Thymus (tissue), 11 donors: ENCODE data around the gene ARHGAP18. TPM values are rescaled to one million over a fixed set of nuclear protein-coding genes. Genes with fewer than 3 reads are reported as not detected.

Source experiments
- DNase-seq, 9 donors: peaks; one replicate each; pipeline ENCODE4 v3.0.0-alpha.2; 2013; ENCODE audit warnings: low spot score in 9 of 9, low read depth in 6 of 9, missing footprints in 1 of 9
- H3K27ac ChIP-seq, 2 donors: one replicate each; pipeline ENCODE4 v1.5.1; 2013; ENCODE audit warnings: control low read depth in 1 of 2, low read depth in 1 of 2, low read length in 1 of 2, mild to moderate bottlenecking in 1 of 2, moderate library complexity in 1 of 2
- H3K27me3 ChIP-seq, 2 donors: one replicate each; pipeline ENCODE4 v1.5.1; 2013; ENCODE audit warnings: low read length in 1 of 2; ENCODE audit not compliant: control insufficient read depth in 2 of 2, insufficient read depth in 1 of 2
- H3K36me3 ChIP-seq, 2 donors: one replicate each; pipeline ENCODE4 v1.5.1; 2013; ENCODE audit warnings: low read length in 1 of 2, mild to moderate bottlenecking in 1 of 2, moderate library complexity in 1 of 2; ENCODE audit not compliant: control insufficient read depth in 2 of 2, insufficient read depth in 2 of 2
- H3K4me1 ChIP-seq, 2 donors: one replicate each; pipeline ENCODE4 v1.5.1; 2013; ENCODE audit warnings: low read length in 2 of 2; ENCODE audit not compliant: control insufficient read depth in 2 of 2, insufficient read depth in 2 of 2
- H3K4me3 ChIP-seq, 2 donors: one replicate each; pipeline ENCODE4 v1.5.1; 2013; ENCODE audit warnings: low read length in 2 of 2, control low read depth in 1 of 2, mild to moderate bottlenecking in 1 of 2
- H3K9me3 ChIP-seq, 2 donors: one replicate each; pipeline ENCODE4 v1.5.1; 2013; ENCODE audit warnings: low read length in 1 of 2, mild to moderate bottlenecking in 1 of 2; ENCODE audit not compliant: control insufficient read depth in 2 of 2, insufficient read depth in 1 of 2
- WGBS: extraction: QIAGEN DNeasy Blood & Tissue Kit; methylation state at CpG from one replicate; pipeline ENCODE4 v1.1.7; 2013; 5-methylcytosine and 5-hydroxymethylcytosine counted together
- polyA plus RNA-seq: library from polyadenylated mRNA; stranded (reverse); fragments of 200-250 nt; gene quantifications from one replicate; pipeline ENCODE4 v1.2.3, GENCODE V29; 2013
- total RNA-seq: library from RNA; stranded (reverse); fragments of 120-200 nt; gene quantifications from one replicate; pipeline ENCODE4 v1.2.4, GENCODE V29; 2013
- donor health status: healthy.

ARHGAP18 gene
- total and polyA plus RNA-seq, 2 donors: 8.2 to 11.8 TPM

DNA sequence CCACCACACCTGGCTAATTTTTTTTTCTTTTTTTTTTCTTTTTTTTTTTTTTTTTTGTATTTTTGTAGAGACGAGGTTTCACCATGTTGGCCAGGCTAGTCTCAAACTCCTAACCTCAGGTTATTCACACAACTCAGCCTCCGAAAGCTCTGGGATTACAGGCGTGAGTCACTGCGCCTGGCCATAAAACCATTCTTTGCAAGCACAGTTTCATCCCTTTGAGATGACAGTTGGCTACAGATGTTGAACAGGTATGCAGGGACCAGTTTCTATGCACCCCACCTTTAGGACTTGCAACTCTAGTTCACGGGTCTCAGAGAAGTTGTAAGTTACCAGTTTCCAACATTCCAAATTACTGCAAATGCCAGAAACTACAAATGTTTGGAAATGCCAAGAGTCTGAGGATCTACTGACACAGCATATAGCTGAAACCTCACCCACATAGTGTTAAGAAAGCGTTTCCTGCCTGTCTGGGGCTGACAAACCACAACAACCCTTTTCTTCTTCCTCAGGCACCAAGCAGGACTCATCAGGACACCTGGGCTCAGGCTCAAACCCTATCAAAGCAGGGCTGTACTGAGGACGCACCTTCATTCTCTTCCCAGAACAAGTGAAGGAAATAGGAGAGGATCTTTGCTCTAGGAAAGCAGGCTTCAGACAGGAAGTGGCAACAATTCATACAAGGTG, 22.9 kb downstream of the ARHGAP18 start:
- H3K27me3 ChIP-seq: no peaks in the 10 kb centered on the region
- H3K4me3 ChIP-seq: no peak overlapping the region
- DNase-seq: peak in 8 of 9 donors; percentile 26 to 87 (median 68)
- H3K9me3 ChIP-seq: no peaks in the 10 kb centered on the region
- peak overlapping the region; percentile 60 to 81 for H3K27ac ChIP-seq
- H3K36me3 ChIP-seq: no peaks in the 10 kb centered on the region
- 7% methylated on average over 7 of the region's 7 CpGs for WGBS
- H3K4me1 ChIP-seq: peaks cover 34 to 48% of the 10 kb centered on the region in 2 donors

GRCh38 chr6:129685662-129686031, 24.3 kb downstream of the ARHGAP18 start:
- peak overlapping the region in 1 of 2 donors; percentile 35 for H3K27ac ChIP-seq
- H3K36me3 ChIP-seq: no peaks in the 10 kb centered on the region
- WGBS: 75% methylated on average over 5 of the region's 5 CpGs
- no peaks in the 10 kb centered on the region for H3K9me3 ChIP-seq
- H3K4me1 ChIP-seq: peaks cover 34 to 45% of the 10 kb centered on the region in 2 donors
- no peak for DNase-seq
- no peak overlapping the region for H3K4me3 ChIP-seq
- no peaks in the 10 kb centered on the region for H3K27me3 ChIP-seq

- Histone ChIP-seq H3K27me3 (no peaks in the 10 kb centered on the region), H3K4me3 (no peak overlapping the region), H3K9me3 (no peaks in the 10 kb centered on the region), H3K27ac (peak overlapping the region; percentile 61 to 90), H3K4me1 (peaks cover 34 to 45% of the 10 kb centered on the region in 2 donors), H3K36me3 (no peaks in the 10 kb centered on the region)
- DNase-seq: no peak
- WGBS: 91% methylated on average over 8 of the region's 8 CpGs
These were observed 24.9 kb downstream of the ARHGAP18 start for GRCh38 chr6:129684903-129685661.

DNA sequence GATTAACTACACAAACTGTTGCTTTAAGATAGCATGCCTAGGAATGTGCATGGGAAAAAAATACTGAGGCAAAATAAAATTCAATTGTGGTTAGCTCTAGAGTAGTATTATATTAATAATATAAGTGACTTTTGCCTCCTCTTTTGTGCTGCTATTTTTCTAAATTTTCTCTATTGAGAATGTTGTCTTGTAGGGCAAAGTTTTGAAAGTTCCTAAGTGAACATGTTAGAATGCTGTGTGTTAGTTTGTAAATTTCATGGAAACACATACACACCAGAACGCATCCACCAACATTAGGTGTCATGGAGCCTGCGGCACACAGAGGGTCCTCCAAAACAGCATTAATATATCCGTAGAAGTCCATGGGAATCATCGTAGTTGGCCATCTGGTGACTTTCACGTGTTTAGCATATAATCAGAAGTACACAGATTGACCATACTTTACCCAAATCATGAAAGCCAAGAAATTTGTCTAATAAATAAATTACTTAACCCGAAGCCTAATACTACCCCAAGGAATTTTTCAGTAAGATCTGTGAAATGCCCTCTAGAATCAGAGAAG, 25.6 kb downstream of the ARHGAP18 start:
- no peak for DNase-seq
- WGBS: 91% methylated on average over 6 of the region's 6 CpGs
- Histone ChIP-seq H3K36me3 (no peaks in the 10 kb centered on the region), H3K4me3 (no peak overlapping the region), H3K27me3 (no peaks in the 10 kb centered on the region), H3K9me3 (no peaks in the 10 kb centered on the region), H3K4me1 (peaks cover 34 to 45% of the 10 kb centered on the region in 2 donors), H3K27ac (peak overlapping the region; percentile 66 to 90)

DNA sequence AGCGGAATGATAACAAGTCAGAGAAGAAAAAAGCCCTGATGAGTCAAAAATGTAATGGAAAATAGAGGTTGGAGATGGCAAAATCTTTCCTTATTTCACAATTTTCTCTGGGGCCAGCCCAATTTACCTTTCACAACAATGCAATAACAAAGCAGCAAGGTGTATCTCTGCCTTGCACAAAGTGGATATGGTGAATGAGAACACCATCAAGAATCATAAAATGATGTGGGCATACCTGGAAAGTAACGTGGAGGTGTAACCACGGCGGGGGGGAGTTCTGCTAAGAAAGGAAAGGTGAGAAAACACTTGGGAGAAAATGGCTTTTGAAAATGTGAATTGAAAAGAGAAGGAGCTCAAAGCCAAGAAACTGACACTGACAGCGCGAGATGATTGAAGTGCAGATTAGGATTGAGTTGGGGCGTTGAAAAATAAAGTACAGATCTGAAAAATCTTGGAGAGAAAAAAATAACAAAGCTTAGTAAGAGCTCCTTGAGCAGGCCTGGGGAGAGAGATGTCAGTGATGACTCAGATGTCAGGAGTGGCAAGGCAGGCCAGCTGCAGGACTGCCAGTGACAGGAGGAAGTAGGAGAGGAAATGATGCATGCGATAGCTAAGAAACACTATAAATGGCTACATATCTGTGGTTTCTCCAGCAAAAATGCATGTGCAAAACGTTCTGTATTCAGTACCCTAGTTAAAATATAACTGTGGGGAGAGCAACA, 26.2 kb downstream of the ARHGAP18 start:
- peak in 8 of 9 donors; percentile 49 to 89 (median 74) for DNase-seq
- WGBS: 13% methylated on average over 9 of the region's 9 CpGs
- Histone ChIP-seq H3K27me3 (no peaks in the 10 kb centered on the region), H3K9me3 (no peaks in the 10 kb centered on the region), H3K4me3 (no peak overlapping the region), H3K36me3 (no peaks in the 10 kb centered on the region), H3K4me1 (peaks cover 34 to 42% of the 10 kb centered on the region in 2 donors), H3K27ac (peak overlapping the region; percentile 77 to 90)

- over 99% methylated on average over 2 of the region's 2 CpGs for WGBS
- Histone ChIP-seq H3K4me1 (peaks cover 24 to 30% of the 10 kb centered on the region in 2 donors), H3K9me3 (no peaks in the 10 kb centered on the region), H3K27ac (no peak overlapping the region), H3K4me3 (no peak overlapping the region), H3K27me3 (no peaks in the 10 kb centered on the region), H3K36me3 (no peaks in the 10 kb centered on the region)
- no peak for DNase-seq
These were observed 28.1 kb downstream of the ARHGAP18 start for GRCh38 chr6:129681913-129682205.

DNA sequence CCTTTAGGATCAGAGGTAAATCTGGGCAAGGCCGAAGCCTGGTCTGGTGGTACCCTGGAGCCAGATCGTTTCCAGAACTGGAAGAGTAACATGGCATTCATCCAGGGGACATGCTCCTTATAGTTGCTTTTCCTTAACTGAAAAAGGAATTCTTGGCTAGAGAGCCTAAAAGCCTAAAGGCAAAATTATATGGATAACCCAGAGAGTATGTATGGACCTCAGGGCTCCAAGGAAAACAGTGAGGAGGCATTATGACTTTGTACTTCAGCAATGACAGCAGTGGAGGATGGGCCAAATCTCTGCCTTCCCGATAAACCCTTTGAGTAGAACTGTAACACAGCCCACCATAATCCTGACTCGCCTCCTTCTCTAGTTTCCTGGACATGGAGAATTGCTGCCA, 29.3 kb downstream of the ARHGAP18 start:
- Histone ChIP-seq H3K27me3 (no peaks in the 10 kb centered on the region), H3K4me3 (no peak overlapping the region), H3K4me1 (peaks cover 15 to 18% of the 10 kb centered on the region in 2 donors), H3K36me3 (no peaks in the 10 kb centered on the region), H3K27ac (no peak overlapping the region), H3K9me3 (no peaks in the 10 kb centered on the region)
- WGBS: 97% methylated on average over 4 of the region's 4 CpGs
- DNase-seq: no peak

DNA sequence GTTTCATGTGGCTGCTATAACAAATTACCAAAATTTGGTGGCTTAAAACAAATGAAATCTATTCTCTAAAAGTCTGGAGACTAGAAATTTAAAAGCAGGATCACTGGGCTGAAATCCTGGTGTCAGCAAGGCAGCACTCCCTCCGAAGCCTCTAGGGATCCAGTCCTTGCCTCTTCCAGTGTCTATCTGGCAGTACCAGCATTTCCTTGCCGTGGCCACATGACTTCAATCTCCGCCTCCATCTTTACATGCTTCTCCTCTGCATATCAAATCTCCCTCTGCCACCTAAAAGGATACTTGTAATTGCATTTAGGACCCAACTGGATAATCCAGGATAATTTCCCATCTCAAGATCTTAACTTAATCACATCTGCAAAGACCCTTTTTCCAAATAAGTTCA, 30.2 kb downstream of the ARHGAP18 start:
- DNase-seq: no peak
- Histone ChIP-seq H3K9me3 (no peaks in the 10 kb centered on the region), H3K27ac (no peak overlapping the region), H3K4me3 (no peak overlapping the region), H3K4me1 (peaks cover 9 to 11% of the 10 kb centered on the region in 2 donors), H3K27me3 (no peaks in the 10 kb centered on the region), H3K36me3 (no peaks in the 10 kb centered on the region)
- 95% methylated on average over 3 of the region's 3 CpGs for WGBS

- no peak overlapping the region for H3K27ac ChIP-seq
- no peaks in the 10 kb centered on the region for H3K9me3 ChIP-seq
- no peaks in the 10 kb centered on the region for H3K27me3 ChIP-seq
- H3K36me3 ChIP-seq: no peaks in the 10 kb centered on the region
- no peak for DNase-seq
- H3K4me1 ChIP-seq: peaks cover 5 to 6% of the 10 kb centered on the region in 2 donors
- no peak overlapping the region for H3K4me3 ChIP-seq
- 99% methylated on average over 3 of the region's 3 CpGs for WGBS
These were observed 30.7 kb downstream of the ARHGAP18 start for GRCh38 chr6:129679275-129679674.
